Left ventricle myocardium inferior (tissue), 1 donor: ENCODE data around the gene NEMF. TPM values are rescaled to one million over a fixed set of nuclear protein-coding genes. Genes with fewer than 3 reads are reported as not detected.

Experiments
- DNase-seq: peaks from one replicate; pipeline ENCODE4 v3.0.0-alpha.2; 2020
- H3K27ac ChIP-seq: fragments of 200-600 bp; replicated peaks from 2 replicates; pipeline ENCODE4 v1.8.0; 2021
- H3K27me3 ChIP-seq: fragments of 200-600 bp; 2 replicates; pipeline ENCODE4 v1.8.0; 2021; ENCODE audit warnings: low read depth
- H3K36me3 ChIP-seq: fragments of 200-600 bp; 2 replicates; pipeline ENCODE4 v1.8.0; 2021
- H3K4me1 ChIP-seq: fragments of 200-600 bp; 2 replicates; pipeline ENCODE4 v1.8.0; 2021
- H3K4me3 ChIP-seq: fragments of 200-600 bp; 2 replicates; pipeline ENCODE4 v1.8.0; 2021; ENCODE audit warnings: mild to moderate bottlenecking, moderate library complexity
- H3K9me3 ChIP-seq: fragments of 200-600 bp; replicated peaks from 2 replicates; pipeline ENCODE4 v1.8.0; 2021
- CTCF ChIP-seq: fragments of 200-600 bp; IDR thresholded peaks from 2 replicates; pipeline ENCODE4 v1.8.0; 2021; ENCODE audit warnings: antibody characterized with exemption, mild to moderate bottlenecking, borderline replicate concordance
- intact Hi-C: fragments of 100-400 bp; cut with micrococcal nuclease; formaldehyde crosslinking; loops from one replicate; pipeline ENCODE4 v1.11.0; 2022
- long read RNA-seq: library from polyadenylated mRNA; unstranded; transcript quantifications from one replicate; pipeline ENCODE4 v2.0.0, GENCODE V29; 2021
- total RNA-seq: library from RNA; stranded (reverse); fragmentation: NEBNext Ultra II Directional; extraction: Animal tissue kit (Norgen Biotek cat#: 25700); gene quantifications from one replicate; pipeline ENCODE4 v1.2.1, GENCODE V29; 2021
- donor health status: DM: no; HTN: yes; CAD: no; lungs with severe emphysema.

The NEMF gene
- 52.7 TPM for total RNA-seq
- long read RNA-seq, full-length matches to known transcripts, result 15 of 24 reads
- long read RNA-seq, partial matches to known transcripts, result 7 of 24 reads
- long read RNA-seq, other reads (novel, unspliced or antisense), result 2 of 24 reads

DNA sequence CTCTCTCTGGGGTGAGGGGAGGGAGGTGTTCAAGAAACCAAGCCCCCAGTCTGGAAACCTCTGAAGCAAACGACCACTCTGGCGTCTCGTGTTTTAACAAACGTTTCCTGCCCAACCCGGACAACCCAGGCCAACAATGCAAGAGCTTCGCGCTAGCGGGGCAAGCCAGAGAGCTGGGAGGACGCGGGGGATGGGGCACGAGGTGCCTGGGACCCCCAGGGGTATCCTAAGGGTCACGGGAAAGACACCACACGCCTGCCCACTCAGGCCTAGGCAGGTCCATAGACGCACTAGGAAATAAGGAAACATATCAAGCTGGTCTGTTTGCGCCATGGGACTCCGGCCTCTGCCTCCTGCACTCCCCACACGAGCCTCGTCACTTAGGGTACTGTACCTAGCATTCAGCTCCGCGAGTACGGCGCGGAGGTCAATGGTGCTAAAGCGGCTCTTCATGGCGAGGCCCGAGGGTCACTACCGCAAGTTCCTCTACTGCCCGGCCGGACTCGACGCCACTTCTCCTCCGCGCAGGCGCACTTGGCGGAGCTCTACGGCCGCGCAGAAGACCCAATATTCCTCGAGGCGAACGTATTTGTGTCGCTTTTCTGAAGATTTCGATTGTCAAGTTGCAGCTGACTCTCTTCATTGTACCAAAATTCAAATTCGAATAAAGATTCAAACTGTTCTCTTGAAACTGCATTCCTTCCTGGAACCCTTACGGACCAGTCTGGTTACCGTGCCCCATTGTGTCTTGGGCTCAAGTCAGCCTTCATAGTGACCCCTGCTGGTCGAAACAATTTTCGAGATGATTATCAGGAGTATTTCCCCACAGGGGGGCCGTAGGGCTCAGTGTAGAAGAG lies at the start of gene NEMF:
Gene NEMF, minus strand, starts transcription at position 488 of the 857 bp plus-strand sequence. Its CDS starts 35 bp downstream, at position 453.
- Histone ChIP-seq H3K4me3 (peak within 1 kb of the TSS; percentile 77), H3K9me3 (no peaks in the 10 kb centered on the region), H3K27me3 (no peaks in the 10 kb centered on the region), H3K4me1 (peaks cover 37% of the 10 kb centered on the region), H3K27ac (peak within 1 kb of the TSS; percentile 89), H3K36me3 (peaks cover 25% of the 10 kb centered on the region)
- peak; percentile 80 for TF ChIP-seq CTCF
- peak; percentile 87 for DNase-seq
- intact Hi-C loops, result no loop called here

DNA sequence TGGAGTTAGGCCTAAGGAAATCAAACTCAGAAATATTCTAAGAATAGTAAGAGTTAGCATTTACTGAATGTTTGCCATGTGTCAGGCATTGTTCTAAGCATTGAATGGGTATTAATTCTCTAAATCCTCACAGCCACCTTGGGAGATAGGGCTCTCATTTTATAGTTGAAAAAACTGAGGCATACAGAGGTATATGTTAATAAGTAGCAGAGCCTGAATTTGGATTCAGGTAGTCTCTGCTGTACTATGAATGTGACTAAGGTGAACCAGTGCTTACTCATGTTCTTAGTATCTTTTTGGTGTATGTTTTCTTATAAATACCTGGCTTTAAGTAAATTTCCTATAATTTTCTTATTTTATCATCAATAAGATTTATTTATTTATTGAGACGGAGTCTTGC lies 48.4 kb upstream of the NEMF start:
- no peaks in the 10 kb centered on the region for H3K27me3 ChIP-seq
- H3K36me3 ChIP-seq, result no peaks in the 10 kb centered on the region
- DNase-seq, result no peak
- H3K27ac ChIP-seq, result no peak overlapping the region
- H3K4me1 ChIP-seq, result peaks cover 32% of the 10 kb centered on the region
- no peak overlapping the region for H3K4me3 ChIP-seq
- no peak for TF ChIP-seq CTCF
- no peaks in the 10 kb centered on the region for H3K9me3 ChIP-seq
- intact Hi-C loops, result no loop called here

DNA sequence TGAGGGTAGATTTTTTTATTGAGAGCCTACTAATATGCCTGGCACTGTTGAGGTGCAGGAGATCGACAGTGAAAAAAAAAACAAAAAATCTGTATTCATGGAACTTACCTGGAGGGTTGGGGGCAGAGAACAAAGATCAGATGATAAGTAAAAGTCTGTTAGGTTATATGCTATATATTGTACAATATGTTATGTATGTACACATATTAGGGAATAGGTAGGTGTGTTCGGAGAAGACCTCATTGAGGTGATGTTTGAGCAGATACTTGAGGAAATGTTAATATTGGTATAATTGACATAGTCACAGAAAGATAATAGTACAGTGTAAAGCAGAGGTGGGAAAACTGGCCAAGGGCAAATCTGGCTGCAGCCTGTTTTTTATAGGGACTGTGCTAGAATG lies 45.9 kb upstream of the NEMF start:
- no peaks in the 10 kb centered on the region for H3K9me3 ChIP-seq
- no peak overlapping the region for H3K4me3 ChIP-seq
- no peak for TF ChIP-seq CTCF
- intact Hi-C loops, result no loop called here
- peaks cover 57% of the 10 kb centered on the region for H3K4me1 ChIP-seq
- peak overlapping the region; percentile 100 for H3K27ac ChIP-seq
- no peaks in the 10 kb centered on the region for H3K27me3 ChIP-seq
- H3K36me3 ChIP-seq, result peaks cover 14% of the 10 kb centered on the region
- DNase-seq, result no peak

DNA sequence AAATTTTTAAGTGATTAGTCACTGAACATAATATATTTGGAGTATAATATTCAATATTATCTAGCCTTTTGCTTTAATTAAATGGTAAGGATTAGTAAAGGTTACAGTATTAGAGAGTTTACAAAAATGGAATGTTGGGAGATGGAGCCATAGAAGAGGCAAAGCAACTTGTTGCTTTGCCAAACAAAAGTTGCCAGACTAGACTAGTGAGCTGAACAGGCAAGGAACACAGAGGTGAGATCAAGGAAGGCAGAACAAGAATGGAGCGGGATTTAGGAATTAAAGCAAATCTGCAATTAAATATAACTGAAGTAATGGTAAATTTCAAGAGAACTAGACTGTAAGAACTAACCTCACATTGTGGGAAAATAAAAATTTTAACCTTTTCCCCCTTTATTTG lies 45.4 kb upstream of the NEMF start:
- H3K36me3 ChIP-seq, result peaks cover 14% of the 10 kb centered on the region
- no peaks in the 10 kb centered on the region for H3K9me3 ChIP-seq
- no peak for TF ChIP-seq CTCF
- peaks cover 62% of the 10 kb centered on the region for H3K4me1 ChIP-seq
- intact Hi-C loops, result no loop called here
- peak overlapping the region; percentile 100 for H3K27ac ChIP-seq
- H3K4me3 ChIP-seq, result peak overlapping the region; percentile 96
- H3K27me3 ChIP-seq, result no peaks in the 10 kb centered on the region
- DNase-seq, result no peak

- peaks cover 65% of the 10 kb centered on the region for H3K4me1 ChIP-seq
- peaks cover 14% of the 10 kb centered on the region for H3K36me3 ChIP-seq
- H3K9me3 ChIP-seq, result no peaks in the 10 kb centered on the region
- no peak for TF ChIP-seq CTCF
- no peaks in the 10 kb centered on the region for H3K27me3 ChIP-seq
- no peak for DNase-seq
- peak overlapping the region; percentile 100 for H3K27ac ChIP-seq
- intact Hi-C loops, result no loop called here
- H3K4me3 ChIP-seq, result peak overlapping the region; percentile 96
These were observed 44.8 kb upstream of the NEMF start for GRCh38 chr14:49897414-49897813.
